ENCODE data around the gene RAB31.

RAB31 gene

DNA sequence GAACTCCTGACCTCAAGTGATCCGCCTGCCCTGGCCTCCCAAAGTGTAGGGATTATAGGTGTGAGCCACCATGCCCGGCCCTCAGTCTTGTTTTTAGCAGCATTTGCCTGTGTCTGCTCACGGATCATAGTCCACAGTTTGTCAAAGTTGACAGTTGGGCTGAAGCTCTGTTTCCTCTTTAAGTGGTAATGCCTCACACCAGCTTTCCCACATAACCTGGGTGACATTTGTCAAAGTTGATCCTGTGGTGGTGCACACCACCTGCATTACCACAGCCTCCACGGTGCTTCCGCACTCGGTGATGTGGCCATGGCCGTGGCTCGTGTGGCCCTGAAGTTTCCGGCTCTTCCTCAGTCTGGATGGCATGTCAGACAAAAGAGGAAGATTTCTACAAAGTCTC lies 27.1 kb downstream of the RAB31 start:
- no peak overlapping the region for H3K27ac ChIP-seq (ENCODE audit: low read length, poor library complexity, severe bottlenecking)
- peaks cover 5 to 19% of the 10 kb centered on the region in 2 experiments for H3K36me3 ChIP-seq (ENCODE audit: control insufficient read depth in 1 of 2, insufficient read depth in 2 of 2, low read depth in 1 of 2, low read length in 2 of 2)
- no peaks in the 10 kb centered on the region for H3K27me3 ChIP-seq (ENCODE audit: control insufficient read depth in 1 of 2, insufficient read depth in 1 of 2, low read length in 2 of 2)
- no peak overlapping the region for H3K14ac ChIP-seq (ENCODE audit: low read length in 2 of 2)
- H2BK120ac ChIP-seq (ENCODE audit: low read depth, low read length) = no peak overlapping the region
- no peak overlapping the region for H2BK12ac ChIP-seq (ENCODE audit: low read length in 2 of 2)
- H2BK15ac ChIP-seq (ENCODE audit: low read depth, poor library complexity, severe bottlenecking) = no peak overlapping the region
- H3K79me1 ChIP-seq (replicated peaks; ENCODE audit: low read length, poor library complexity, severe bottlenecking) = peaks cover 15% of the 10 kb centered on the region
- no peak overlapping the region for H3K4ac ChIP-seq (ENCODE audit: low read depth in 1 of 2, low read length in 2 of 2)
- no peak overlapping the region for H4K91ac ChIP-seq (ENCODE audit: low read length)
- 94% methylated on average over 9 of the region's 9 CpGs for WGBS
- no peak for DNase-seq
- H4K8ac ChIP-seq (ENCODE audit: low read length) = no peak overlapping the region
- H3K4me1 ChIP-seq (ENCODE audit: control insufficient read depth, insufficient read depth, low read depth, low read length) = peaks cover 15% of the 10 kb centered on the region
- H3K9ac ChIP-seq (ENCODE audit: low read length) = no peak overlapping the region
- H2AFZ ChIP-seq (ENCODE audit: low read depth, low read length) = no peak overlapping the region
- no peak overlapping the region for H3K18ac ChIP-seq (ENCODE audit: low read depth in 1 of 2, low read length in 2 of 2)
- no peak overlapping the region for H3K4me2 ChIP-seq (ENCODE audit: low read length, poor library complexity, severe bottlenecking)
- H3K4me3 ChIP-seq (ENCODE audit: insufficient read depth in 1 of 2, low read depth in 1 of 2, low read length in 2 of 2) = no peak overlapping the region
- no peak overlapping the region for H2BK5ac ChIP-seq (ENCODE audit: low read depth, low read length, poor library complexity, severe bottlenecking)
- H3K23ac ChIP-seq (ENCODE audit: low read length in 2 of 2) = no peak overlapping the region
- H2AK5ac ChIP-seq (ENCODE audit: low read length, severe bottlenecking) = no peak overlapping the region
- H3K9me3 ChIP-seq (ENCODE audit: control insufficient read depth, low read length) = no peaks in the 10 kb centered on the region

DNA sequence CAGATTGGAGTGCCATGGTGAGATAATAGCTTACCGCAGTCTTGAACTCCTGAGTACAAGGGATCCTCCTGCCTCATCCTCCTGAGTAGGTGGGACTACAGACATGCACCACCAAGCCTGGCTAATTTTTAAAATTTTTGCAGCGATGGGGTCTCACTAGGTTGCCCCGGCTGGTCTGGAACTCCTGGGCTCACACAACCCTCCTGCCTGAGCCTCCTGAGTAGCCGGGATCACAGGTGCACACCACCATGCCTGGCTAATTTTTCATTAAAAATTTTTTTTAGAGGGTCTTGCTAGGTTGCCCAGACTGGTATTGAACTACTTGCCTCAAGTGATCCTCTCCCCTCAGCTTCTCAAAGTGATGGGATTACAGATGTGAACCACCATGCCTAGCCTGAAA lies 27.8 kb downstream of the RAB31 start:
- no peak overlapping the region for H3K27ac ChIP-seq (ENCODE audit: low read length, poor library complexity, severe bottlenecking)
- H3K4me3 ChIP-seq (ENCODE audit: insufficient read depth in 1 of 2, low read depth in 1 of 2, low read length in 2 of 2) = no peak overlapping the region
- no peak overlapping the region for H3K9ac ChIP-seq (ENCODE audit: low read length)
- H3K4ac ChIP-seq (ENCODE audit: low read depth in 1 of 2, low read length in 2 of 2) = no peak overlapping the region
- H3K9me3 ChIP-seq (ENCODE audit: control insufficient read depth, low read length) = no peaks in the 10 kb centered on the region
- H3K23ac ChIP-seq (ENCODE audit: low read length in 2 of 2) = no peak overlapping the region
- peaks cover 12% of the 10 kb centered on the region for H3K79me1 ChIP-seq (replicated peaks; ENCODE audit: low read length, poor library complexity, severe bottlenecking)
- no peaks in the 10 kb centered on the region for H3K27me3 ChIP-seq (ENCODE audit: control insufficient read depth in 1 of 2, insufficient read depth in 1 of 2, low read length in 2 of 2)
- H2BK120ac ChIP-seq (ENCODE audit: low read depth, low read length) = no peak overlapping the region
- no peak overlapping the region for H4K91ac ChIP-seq (ENCODE audit: low read length)
- H3K4me2 ChIP-seq (ENCODE audit: low read length, poor library complexity, severe bottlenecking) = no peak overlapping the region
- no peak overlapping the region for H2BK15ac ChIP-seq (ENCODE audit: low read depth, poor library complexity, severe bottlenecking)
- no peak for DNase-seq
- no peak overlapping the region for H3K18ac ChIP-seq (ENCODE audit: low read depth in 1 of 2, low read length in 2 of 2)
- H3K36me3 ChIP-seq (ENCODE audit: control insufficient read depth in 1 of 2, insufficient read depth in 2 of 2, low read depth in 1 of 2, low read length in 2 of 2) = peaks cover 5 to 19% of the 10 kb centered on the region in 2 experiments
- no peak overlapping the region for H4K8ac ChIP-seq (ENCODE audit: low read length)
- no peak overlapping the region for H2BK5ac ChIP-seq (ENCODE audit: low read depth, low read length, poor library complexity, severe bottlenecking)
- WGBS = 72% methylated on average over 4 of the region's 4 CpGs
- peak overlapping the region in 1 of 2 experiments; percentile 11 for H2BK12ac ChIP-seq (ENCODE audit: low read length in 2 of 2)
- H2AK5ac ChIP-seq (ENCODE audit: low read length, severe bottlenecking) = no peak overlapping the region
- no peak overlapping the region for H2AFZ ChIP-seq (ENCODE audit: low read depth, low read length)
- H3K14ac ChIP-seq (ENCODE audit: low read length in 2 of 2) = no peak overlapping the region
- peaks cover 12% of the 10 kb centered on the region for H3K4me1 ChIP-seq (ENCODE audit: control insufficient read depth, insufficient read depth, low read depth, low read length)

DNA sequence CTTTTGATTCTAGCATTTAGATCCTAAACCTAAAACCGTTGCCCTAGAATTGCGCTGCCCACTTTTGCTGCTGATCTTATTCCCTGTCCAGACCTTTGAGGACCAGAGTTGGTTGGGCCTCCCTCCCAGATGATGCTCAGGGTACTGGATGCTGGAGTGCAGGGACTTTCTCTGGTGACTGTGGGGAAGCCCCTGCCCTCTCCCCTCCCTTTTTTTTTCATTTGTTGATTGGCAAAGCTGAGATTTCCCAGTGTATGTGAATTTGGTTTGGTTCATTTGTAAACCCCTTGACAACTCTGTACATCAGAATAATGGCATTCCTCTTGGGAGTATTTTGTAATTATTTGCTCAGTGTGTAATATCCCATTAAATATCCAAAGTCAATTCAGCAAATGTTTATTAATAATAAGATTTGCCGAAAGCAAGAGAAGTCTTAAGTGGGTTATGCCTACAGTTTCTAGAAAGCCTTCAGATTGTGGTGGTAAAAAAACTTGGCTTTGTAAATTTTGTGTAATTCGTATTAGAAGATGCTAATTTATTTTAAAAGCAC lies 28.3 kb downstream of the RAB31 start:
- Histone ChIP-seq H2AK5ac (ENCODE audit: low read length, severe bottlenecking) (no peak overlapping the region), H3K79me1 (replicated peaks; ENCODE audit: low read length, poor library complexity, severe bottlenecking) (peaks cover 12% of the 10 kb centered on the region), H2BK120ac (ENCODE audit: low read depth, low read length) (no peak overlapping the region), H3K18ac (ENCODE audit: low read depth in 1 of 2, low read length in 2 of 2) (no peak overlapping the region), H4K8ac (ENCODE audit: low read length) (no peak overlapping the region), H3K27me3 (ENCODE audit: control insufficient read depth in 1 of 2, insufficient read depth in 1 of 2, low read length in 2 of 2) (no peaks in the 10 kb centered on the region), H3K4me2 (ENCODE audit: low read length, poor library complexity, severe bottlenecking) (no peak overlapping the region), H2AFZ (ENCODE audit: low read depth, low read length) (no peak overlapping the region), H3K4ac (ENCODE audit: low read depth in 1 of 2, low read length in 2 of 2) (no peak overlapping the region), H3K9ac (ENCODE audit: low read length) (peak overlapping the region; percentile 49), H3K4me1 (ENCODE audit: control insufficient read depth, insufficient read depth, low read depth, low read length) (peaks cover 10% of the 10 kb centered on the region), H2BK15ac (ENCODE audit: low read depth, poor library complexity, severe bottlenecking) (no peak overlapping the region), H3K27ac (ENCODE audit: low read length, poor library complexity, severe bottlenecking) (no peak overlapping the region), H3K36me3 (ENCODE audit: control insufficient read depth in 1 of 2, insufficient read depth in 2 of 2, low read depth in 1 of 2, low read length in 2 of 2) (peaks cover 5 to 19% of the 10 kb centered on the region in 2 experiments), H3K9me3 (ENCODE audit: control insufficient read depth, low read length) (no peaks in the 10 kb centered on the region), H4K91ac (ENCODE audit: low read length) (no peak overlapping the region), H3K4me3 (ENCODE audit: insufficient read depth in 1 of 2, low read depth in 1 of 2, low read length in 2 of 2) (no peak overlapping the region), H2BK5ac (ENCODE audit: low read depth, low read length, poor library complexity, severe bottlenecking) (no peak overlapping the region), H3K14ac (ENCODE audit: low read length in 2 of 2) (no peak overlapping the region), H3K23ac (ENCODE audit: low read length in 2 of 2) (no peak overlapping the region), H2BK12ac (ENCODE audit: low read length in 2 of 2) (peak overlapping the region in 1 of 2 experiments; percentile 11)
- no peak for DNase-seq
- 46% methylated on average over 4 of the region's 4 CpGs for WGBS

GRCh38 chr18:9737006-9737405 lies 28.9 kb downstream of the RAB31 start:
- Histone ChIP-seq H3K4me2 (ENCODE audit: low read length, poor library complexity, severe bottlenecking) (no peak overlapping the region), H4K8ac (ENCODE audit: low read length) (no peak overlapping the region), H3K36me3 (ENCODE audit: control insufficient read depth in 1 of 2, insufficient read depth in 2 of 2, low read depth in 1 of 2, low read length in 2 of 2) (peaks cover 5 to 17% of the 10 kb centered on the region in 2 experiments), H3K9ac (ENCODE audit: low read length) (peak overlapping the region; percentile 49), H3K14ac (ENCODE audit: low read length in 2 of 2) (no peak overlapping the region), H2AFZ (ENCODE audit: low read depth, low read length) (no peak overlapping the region), H3K27me3 (ENCODE audit: control insufficient read depth in 1 of 2, insufficient read depth in 1 of 2, low read length in 2 of 2) (no peaks in the 10 kb centered on the region), H4K91ac (ENCODE audit: low read length) (no peak overlapping the region), H3K9me3 (ENCODE audit: control insufficient read depth, low read length) (no peaks in the 10 kb centered on the region), H2BK12ac (ENCODE audit: low read length in 2 of 2) (no peak overlapping the region), H2BK120ac (ENCODE audit: low read depth, low read length) (no peak overlapping the region), H3K23ac (ENCODE audit: low read length in 2 of 2) (no peak overlapping the region), H3K18ac (ENCODE audit: low read depth in 1 of 2, low read length in 2 of 2) (no peak overlapping the region), H3K79me1 (replicated peaks; ENCODE audit: low read length, poor library complexity, severe bottlenecking) (peaks cover 12% of the 10 kb centered on the region), H2AK5ac (ENCODE audit: low read length, severe bottlenecking) (no peak overlapping the region), H3K4me1 (ENCODE audit: control insufficient read depth, insufficient read depth, low read depth, low read length) (peaks cover 17% of the 10 kb centered on the region), H3K27ac (ENCODE audit: low read length, poor library complexity, severe bottlenecking) (no peak overlapping the region), H3K4me3 (ENCODE audit: insufficient read depth in 1 of 2, low read depth in 1 of 2, low read length in 2 of 2) (no peak overlapping the region), H3K4ac (ENCODE audit: low read depth in 1 of 2, low read length in 2 of 2) (no peak overlapping the region), H2BK5ac (ENCODE audit: low read depth, low read length, poor library complexity, severe bottlenecking) (no peak overlapping the region), H2BK15ac (ENCODE audit: low read depth, poor library complexity, severe bottlenecking) (no peak overlapping the region)
- DNase-seq = peak; percentile 42
- 29% methylated on average over 2 of the region's 4 CpGs for WGBS

All from mesenchymal stem cell (in vitro differentiated cells and primary cell).